ENCODE results near the gene ZSCAN22.

- TF ChIP-seq CTCF (conservative IDR thresholded peaks at IDR 0.05; ENCODE audit: low read depth, low read length), result no peak
- TF ChIP-seq EZH2 (IDR thresholded peaks at IDR 0.05; ENCODE audit: borderline replicate concordance, low read depth, low read length, poor library complexity, severe bottlenecking), result no peak
Measured at GRCh38 chr19:58361900-58362271, 35.1 kb downstream of the ZSCAN22 start.

Data from A673 (cell line).